C4-2B (cell line): ENCODE results near the gene EDAR.

Experiments
- ZFX ChIP-seq: fragments of 450-650 bp; IDR thresholded peaks from 2 replicates; pipeline ENCODE4 v1.6.1; 2017
- TF ChIP-seq, protein P1 (sequence below): fragments of 450-650 bp; conservative IDR thresholded peaks from 2 replicates; pipeline ENCODE4 v1.5.1; 2017; ENCODE audit warnings: mild to moderate bottlenecking

DNA sequence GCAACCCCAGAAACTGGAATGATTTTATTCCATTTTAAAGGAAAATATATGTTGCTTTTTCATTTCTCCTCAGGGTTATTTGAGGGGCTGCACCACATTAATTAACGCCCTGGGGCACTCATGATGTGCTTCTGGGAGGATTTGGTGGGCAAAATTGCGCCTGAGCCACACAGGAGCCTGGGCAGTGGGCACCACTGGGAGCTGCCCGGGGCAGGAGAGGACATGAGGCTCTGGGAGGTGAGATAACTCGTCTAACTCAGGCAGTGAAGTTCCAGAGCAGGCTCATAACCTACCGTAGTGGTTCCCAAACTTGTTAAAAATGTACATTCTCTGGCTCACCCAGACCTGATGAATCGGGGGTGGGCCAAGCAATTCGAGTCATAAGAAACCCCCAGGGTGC, 68.3 kb downstream of the EDAR start:
- TF ChIP-seq, protein P1, sequence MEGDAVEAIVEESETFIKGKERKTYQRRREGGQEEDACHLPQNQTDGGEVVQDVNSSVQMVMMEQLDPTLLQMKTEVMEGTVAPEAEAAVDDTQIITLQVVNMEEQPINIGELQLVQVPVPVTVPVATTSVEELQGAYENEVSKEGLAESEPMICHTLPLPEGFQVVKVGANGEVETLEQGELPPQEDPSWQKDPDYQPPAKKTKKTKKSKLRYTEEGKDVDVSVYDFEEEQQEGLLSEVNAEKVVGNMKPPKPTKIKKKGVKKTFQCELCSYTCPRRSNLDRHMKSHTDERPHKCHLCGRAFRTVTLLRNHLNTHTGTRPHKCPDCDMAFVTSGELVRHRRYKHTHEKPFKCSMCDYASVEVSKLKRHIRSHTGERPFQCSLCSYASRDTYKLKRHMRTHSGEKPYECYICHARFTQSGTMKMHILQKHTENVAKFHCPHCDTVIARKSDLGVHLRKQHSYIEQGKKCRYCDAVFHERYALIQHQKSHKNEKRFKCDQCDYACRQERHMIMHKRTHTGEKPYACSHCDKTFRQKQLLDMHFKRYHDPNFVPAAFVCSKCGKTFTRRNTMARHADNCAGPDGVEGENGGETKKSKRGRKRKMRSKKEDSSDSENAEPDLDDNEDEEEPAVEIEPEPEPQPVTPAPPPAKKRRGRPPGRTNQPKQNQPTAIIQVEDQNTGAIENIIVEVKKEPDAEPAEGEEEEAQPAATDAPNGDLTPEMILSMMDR: no peak
- no peak for TF ChIP-seq ZFX
